ENCODE data around the gene CSNK1A1L. TPM values are rescaled to one million over a fixed set of nuclear protein-coding genes. Genes with fewer than 3 reads are reported as not detected.

CSNK1A1L gene
- total RNA-seq, 2 donors from 2014 or later, result not detected

DNA sequence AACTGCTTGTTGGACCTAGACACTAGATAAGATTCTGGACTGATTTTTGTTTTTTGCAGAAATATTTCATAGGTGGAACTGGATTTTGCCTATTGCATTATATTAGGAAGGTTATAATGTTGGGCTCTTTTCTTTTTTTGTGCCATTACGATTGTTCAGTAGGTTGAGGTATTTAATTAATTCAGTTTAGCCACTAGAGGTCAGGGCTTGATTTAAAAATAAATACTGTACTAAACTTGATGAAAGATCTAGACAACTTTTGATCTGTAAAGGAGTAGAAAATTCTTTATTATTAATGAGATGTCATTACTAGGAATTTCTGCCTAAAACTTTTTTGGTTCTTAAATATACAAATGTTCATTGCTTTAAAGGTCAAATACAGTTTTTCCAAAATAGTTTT lies 30.8 kb downstream of the CSNK1A1L start:
- H3K9me3 ChIP-seq, result no peaks in the 10 kb centered on the region
- intact Hi-C loops (cut with DNase I), result loop anchor here (10.0 kb wide), 1 partner anchor 530 kb away; no protein-coding TSS in a partner anchor

DNA sequence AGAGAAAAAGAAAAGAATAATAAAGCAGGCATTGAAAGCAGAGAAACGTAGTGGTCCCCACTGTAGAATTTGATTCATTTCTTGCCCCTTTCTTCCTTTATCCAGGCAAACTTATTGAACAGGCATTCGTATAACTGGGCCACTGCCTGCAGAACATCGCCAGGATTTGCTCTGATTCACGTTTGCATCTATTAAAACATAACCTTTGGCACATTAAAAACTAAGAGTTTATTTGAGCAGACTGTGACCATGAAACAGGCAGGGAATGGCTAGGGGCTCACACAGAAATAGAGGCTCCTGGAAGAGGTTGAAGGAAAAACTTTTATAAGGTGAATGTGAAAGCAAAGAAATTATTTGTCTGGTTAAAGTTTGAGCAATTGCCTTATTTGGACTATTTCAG lies 33.4 kb downstream of the CSNK1A1L start:
- DNase-seq, result no peak
- Histone ChIP-seq H3K27me3 (no peaks in the 10 kb centered on the region), H3K9me3 (no peaks in the 10 kb centered on the region), H3K9ac (ENCODE audit: low read depth in 2 of 2, low read length in 2 of 2) (no peak overlapping the region), H3K27ac (no peak overlapping the region), H3K4me3 (no peak overlapping the region), H3K4me1 (no peaks in the 10 kb centered on the region), H3K36me3 (no peaks in the 10 kb centered on the region)
- TF ChIP-seq, protein P1, sequence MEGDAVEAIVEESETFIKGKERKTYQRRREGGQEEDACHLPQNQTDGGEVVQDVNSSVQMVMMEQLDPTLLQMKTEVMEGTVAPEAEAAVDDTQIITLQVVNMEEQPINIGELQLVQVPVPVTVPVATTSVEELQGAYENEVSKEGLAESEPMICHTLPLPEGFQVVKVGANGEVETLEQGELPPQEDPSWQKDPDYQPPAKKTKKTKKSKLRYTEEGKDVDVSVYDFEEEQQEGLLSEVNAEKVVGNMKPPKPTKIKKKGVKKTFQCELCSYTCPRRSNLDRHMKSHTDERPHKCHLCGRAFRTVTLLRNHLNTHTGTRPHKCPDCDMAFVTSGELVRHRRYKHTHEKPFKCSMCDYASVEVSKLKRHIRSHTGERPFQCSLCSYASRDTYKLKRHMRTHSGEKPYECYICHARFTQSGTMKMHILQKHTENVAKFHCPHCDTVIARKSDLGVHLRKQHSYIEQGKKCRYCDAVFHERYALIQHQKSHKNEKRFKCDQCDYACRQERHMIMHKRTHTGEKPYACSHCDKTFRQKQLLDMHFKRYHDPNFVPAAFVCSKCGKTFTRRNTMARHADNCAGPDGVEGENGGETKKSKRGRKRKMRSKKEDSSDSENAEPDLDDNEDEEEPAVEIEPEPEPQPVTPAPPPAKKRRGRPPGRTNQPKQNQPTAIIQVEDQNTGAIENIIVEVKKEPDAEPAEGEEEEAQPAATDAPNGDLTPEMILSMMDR (IDR thresholded peaks at IDR 0.05), result no peak
- intact Hi-C loops (cut with DNase I), result loop anchor here (10.0 kb wide), 1 partner anchor 533 kb away; no protein-coding TSS in a partner anchor

More for the DNA sequence above, 30.8 kb downstream of the CSNK1A1L start:
- Histone ChIP-seq H3K4me3 (no peak overlapping the region), H3K4me1 (no peaks in the 10 kb centered on the region), H3K9ac (ENCODE audit: low read depth in 2 of 2, low read length in 2 of 2) (no peak overlapping the region), H3K27me3 (no peaks in the 10 kb centered on the region), H3K27ac (no peak overlapping the region), H3K36me3 (no peaks in the 10 kb centered on the region)
- DNase-seq, result no peak
- TF ChIP-seq, protein P1 (IDR thresholded peaks at IDR 0.05), result no peak

DNA sequence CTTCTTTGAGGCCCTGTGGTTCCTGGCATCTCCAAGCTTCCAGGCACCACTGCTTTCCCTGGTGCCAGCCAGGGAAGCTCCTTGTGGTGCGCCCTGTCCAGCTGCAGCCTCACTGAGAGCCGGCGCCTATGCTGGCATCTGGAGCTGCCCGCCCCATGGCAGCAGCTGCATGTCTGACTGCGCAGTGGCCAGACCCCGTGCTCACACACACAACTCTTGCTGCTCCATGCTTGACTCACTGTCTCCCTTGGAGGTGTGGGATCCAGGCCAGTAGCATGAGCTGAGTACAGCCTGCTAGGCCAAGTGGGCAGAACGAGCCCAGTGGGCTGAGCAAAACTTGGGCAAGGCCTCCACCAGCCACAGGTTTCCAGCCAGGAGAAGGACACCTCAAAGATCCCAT lies 34.5 kb downstream of the CSNK1A1L start:
- H3K4me3 ChIP-seq, result no peak overlapping the region
- H3K27ac ChIP-seq, result no peak overlapping the region
- DNase-seq, result no peak
- no peaks in the 10 kb centered on the region for H3K36me3 ChIP-seq
- intact Hi-C loops (cut with DNase I), result loop anchor here (10.0 kb wide), 1 partner anchor 534 kb away; no protein-coding TSS in a partner anchor
- no peaks in the 10 kb centered on the region for H3K27me3 ChIP-seq
- TF ChIP-seq, protein P1 (IDR thresholded peaks at IDR 0.05), result no peak
- H3K9me3 ChIP-seq, result no peaks in the 10 kb centered on the region
- no peak overlapping the region for H3K9ac ChIP-seq (ENCODE audit: low read depth in 2 of 2, low read length in 2 of 2)
- no peaks in the 10 kb centered on the region for H3K4me1 ChIP-seq

DNA sequence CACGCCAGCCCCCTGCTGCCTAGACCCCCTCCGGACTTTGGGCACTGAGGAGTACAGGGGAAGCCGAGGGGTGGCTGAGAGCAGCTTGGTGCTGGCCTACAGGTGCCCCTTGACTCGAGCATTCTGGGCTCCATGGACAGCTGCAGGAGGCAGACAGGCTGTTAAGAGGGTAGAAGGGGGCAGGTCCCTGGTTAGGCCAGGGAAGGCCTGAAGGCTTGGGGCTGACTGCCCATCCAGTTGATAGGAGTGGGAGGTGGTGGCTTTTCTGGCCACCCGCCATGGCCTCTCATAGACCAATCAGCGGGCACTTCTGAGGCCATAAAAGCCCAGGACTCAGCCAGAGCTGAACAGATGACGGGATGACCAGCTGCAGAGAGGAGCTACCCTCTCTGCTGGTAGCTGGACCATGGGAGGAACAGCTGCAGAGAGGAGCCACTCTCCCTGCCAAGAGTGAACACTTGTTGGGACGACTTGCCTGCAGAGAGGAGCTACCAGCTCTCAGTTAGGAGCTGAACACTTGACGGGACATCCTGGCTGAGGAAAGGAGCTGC lies 35.2 kb downstream of the CSNK1A1L start:
- H3K9me3 ChIP-seq, result no peaks in the 10 kb centered on the region
- DNase-seq, result no peak
- H3K4me1 ChIP-seq, result no peaks in the 10 kb centered on the region
- TF ChIP-seq, protein P1 (IDR thresholded peaks at IDR 0.05), result no peak
- H3K27ac ChIP-seq, result no peak overlapping the region
- H3K4me3 ChIP-seq, result no peak overlapping the region
- no peaks in the 10 kb centered on the region for H3K36me3 ChIP-seq
- H3K27me3 ChIP-seq, result no peaks in the 10 kb centered on the region
- H3K9ac ChIP-seq (ENCODE audit: low read depth in 2 of 2, low read length in 2 of 2), result no peak overlapping the region
- intact Hi-C loops (cut with DNase I), result loop anchor here (10.0 kb wide), 1 partner anchor 535 kb away; no protein-coding TSS in a partner anchor

DNA sequence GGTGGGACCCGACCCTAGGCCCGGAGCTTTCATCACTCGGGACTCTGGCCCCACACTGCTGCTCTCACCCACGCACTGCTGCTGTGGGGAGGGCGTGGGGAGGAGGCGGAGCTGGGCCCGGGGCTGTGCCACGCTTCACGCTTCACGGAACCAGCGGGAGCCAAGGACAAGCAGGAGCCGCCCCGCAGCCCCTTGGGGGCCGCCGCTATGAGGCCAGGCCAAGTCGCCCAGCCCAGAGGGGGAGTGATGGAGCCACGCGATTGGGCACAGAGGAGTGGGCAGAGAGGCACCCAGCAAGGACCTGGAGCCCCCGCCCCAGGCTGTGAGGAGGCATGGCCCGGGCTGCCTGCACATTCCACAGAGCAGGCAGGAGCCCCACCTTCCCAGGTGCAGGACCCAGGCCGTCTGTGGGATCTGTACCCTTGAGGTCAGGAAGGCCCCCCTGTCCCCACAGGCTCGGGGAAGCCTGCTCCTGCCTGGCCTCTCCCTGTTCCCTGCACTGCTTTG lies 35.8 kb downstream of the CSNK1A1L start:
- no peaks in the 10 kb centered on the region for H3K27me3 ChIP-seq
- no peak overlapping the region for H3K9ac ChIP-seq (ENCODE audit: low read depth in 2 of 2, low read length in 2 of 2)
- intact Hi-C loops (cut with DNase I), result loop anchor here (10.0 kb wide), 1 partner anchor 535 kb away; no protein-coding TSS in a partner anchor

More for the DNA sequence above, 35.8 kb downstream of the CSNK1A1L start:
- no peaks in the 10 kb centered on the region for H3K9me3 ChIP-seq
- no peak overlapping the region for H3K4me3 ChIP-seq
- TF ChIP-seq, protein P1 (IDR thresholded peaks at IDR 0.05), result no peak
- no peaks in the 10 kb centered on the region for H3K36me3 ChIP-seq
- DNase-seq, result no peak
- no peak overlapping the region for H3K27ac ChIP-seq
- H3K4me1 ChIP-seq, result no peaks in the 10 kb centered on the region
